ENCODE measurements around the gene RNASEH1.
"Not testable (repeated sequence)": the region's sequence is repeated elsewhere in the genome, so short reads cannot be mapped to it uniquely, and the experiment has no call there.

The RNASEH1 gene

GRCh38 chr2:3500326-3500899 is 57.7 kb downstream of the RNASEH1 start:
- DNase-seq (ENCODE audit: extremely low read depth, low read depth): no peak
- TF ChIP-seq CTCF (IDR thresholded peaks at IDR 0.05; ENCODE audit: low read depth, low read length): no peak

GRCh38 chr2:3498783-3499394 is 59.2 kb downstream of the RNASEH1 start:
- DNase-seq (ENCODE audit: extremely low read depth, low read depth): no peak
- TF ChIP-seq CTCF (IDR thresholded peaks at IDR 0.05; ENCODE audit: low read depth, low read length): no peak

GRCh38 chr2:3496708-3497080 is 61.4 kb downstream of the RNASEH1 start:
- DNase-seq (ENCODE audit: extremely low read depth, low read depth): not testable (repeated sequence)

Measured in AG09319 (cell line).